Omental fat pad (tissue), 4 donors: Measurements from ENCODE around the gene BICRA. TPM values are rescaled to one million over a fixed set of nuclear protein-coding genes. Genes with fewer than 3 reads are reported as not detected.

ENCODE experiments used
- ATAC-seq: fragments of 150-250 bp; one replicate; pipeline ENCODE4 v1.9.1; 2016; ENCODE audit warnings: mild to moderate bottlenecking, moderate library complexity; ENCODE audit not compliant: low FRiP score
- DNase-seq: peaks from one replicate; pipeline ENCODE4 v3.0.0-alpha.2; 2019; ENCODE audit warnings: low spot score
- total RNA-seq, 4 donors: library from RNA; depleted of rRNA; stranded (reverse); fragments of >200 nt; gene quantifications; one replicate each; pipeline ENCODE4 v1.1.0, GENCODE V29; 2016
- TF ChIP-seq, protein P1 (sequence below), 3 donors: fragments of 450-650 bp; IDR thresholded peaks; one replicate each; pipeline ENCODE4 v1.5.1; 2016 to 2017; ENCODE audit warnings: antibody characterized with exemption in 3 of 3, mild to moderate bottlenecking in 3 of 3, moderate library complexity in 2 of 3

The BICRA gene
- total RNA-seq, 4 donors from 2014 or later, result 3.2 to 20.3 (median 6.8) TPM

GRCh38 chr19:47623151-47623920, 14.4 kb downstream of the BICRA start:
- no peak for ATAC-seq
- TF ChIP-seq, protein P1, sequence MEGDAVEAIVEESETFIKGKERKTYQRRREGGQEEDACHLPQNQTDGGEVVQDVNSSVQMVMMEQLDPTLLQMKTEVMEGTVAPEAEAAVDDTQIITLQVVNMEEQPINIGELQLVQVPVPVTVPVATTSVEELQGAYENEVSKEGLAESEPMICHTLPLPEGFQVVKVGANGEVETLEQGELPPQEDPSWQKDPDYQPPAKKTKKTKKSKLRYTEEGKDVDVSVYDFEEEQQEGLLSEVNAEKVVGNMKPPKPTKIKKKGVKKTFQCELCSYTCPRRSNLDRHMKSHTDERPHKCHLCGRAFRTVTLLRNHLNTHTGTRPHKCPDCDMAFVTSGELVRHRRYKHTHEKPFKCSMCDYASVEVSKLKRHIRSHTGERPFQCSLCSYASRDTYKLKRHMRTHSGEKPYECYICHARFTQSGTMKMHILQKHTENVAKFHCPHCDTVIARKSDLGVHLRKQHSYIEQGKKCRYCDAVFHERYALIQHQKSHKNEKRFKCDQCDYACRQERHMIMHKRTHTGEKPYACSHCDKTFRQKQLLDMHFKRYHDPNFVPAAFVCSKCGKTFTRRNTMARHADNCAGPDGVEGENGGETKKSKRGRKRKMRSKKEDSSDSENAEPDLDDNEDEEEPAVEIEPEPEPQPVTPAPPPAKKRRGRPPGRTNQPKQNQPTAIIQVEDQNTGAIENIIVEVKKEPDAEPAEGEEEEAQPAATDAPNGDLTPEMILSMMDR (IDR thresholded peaks at IDR 0.05), result no peak

GRCh38 chr19:47623921-47624391, 15.0 kb downstream of the BICRA start:
- ATAC-seq (no peak), DNase-seq (no peak)
- TF ChIP-seq, protein P1 (IDR thresholded peaks at IDR 0.05), result no peak

More at GRCh38 chr19:47623151-47623920, 14.4 kb downstream of the BICRA start:
- DNase-seq, result no peak

GRCh38 chr19:47625650-47626049, 16.7 kb downstream of the BICRA start:
- TF ChIP-seq, protein P1 (IDR thresholded peaks at IDR 0.05), result no peak
- no peak for ATAC-seq
- DNase-seq, result no peak

DNA sequence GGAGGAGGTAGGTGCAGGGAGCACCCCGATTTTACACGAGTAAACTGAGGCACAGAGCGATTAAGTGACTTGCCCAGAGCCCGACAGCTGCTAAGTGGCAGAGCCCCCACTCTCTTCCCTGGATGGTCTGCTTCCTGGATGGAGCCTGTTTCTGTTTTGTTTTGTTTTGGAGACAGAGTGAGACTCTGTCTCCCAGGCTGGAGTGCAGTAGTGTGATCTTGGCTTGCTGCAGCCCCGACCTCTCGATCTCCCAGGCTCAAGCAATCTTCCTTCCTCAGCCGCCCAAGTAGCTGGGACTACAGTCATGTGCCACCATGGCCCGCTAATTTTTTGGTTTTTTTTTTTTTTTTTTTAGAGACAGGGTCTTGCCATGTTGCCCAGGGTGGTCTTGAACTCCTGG, 17.3 kb downstream of the BICRA start:
- TF ChIP-seq, protein P1 (IDR thresholded peaks at IDR 0.05), result no peak
- ATAC-seq (no peak), DNase-seq (no peak)

- no peak for ATAC-seq
- TF ChIP-seq, protein P1 (IDR thresholded peaks at IDR 0.05), result no peak
- no peak for DNase-seq
These were observed 19.3 kb downstream of the BICRA start for GRCh38 chr19:47628078-47628771.

- ATAC-seq (no peak), DNase-seq (no peak)
- TF ChIP-seq, protein P1 (IDR thresholded peaks at IDR 0.05), result no peak
These were observed 21.7 kb downstream of the BICRA start for GRCh38 chr19:47630594-47630993.
